B cell (primary cell): Measurements from ENCODE around the gene LRFN4. TPM values are rescaled to one million over a fixed set of nuclear protein-coding genes. Genes with fewer than 3 reads are reported as not detected.

Source experiments
- ATAC-seq: fragments of 200-7000 bp; cut with Tn5 transposase; one replicate; pipeline ENCODE4 v1.10.0; 2021; ENCODE audit warnings: low read depth, mild to moderate bottlenecking, moderate number of reproducible peaks, moderate library complexity
- CTCF ChIA-PET: fragments of 350-600 bp; sonication (Branson Sonifier 250); formaldehyde crosslinking; loops from one replicate; lab custom pipeline; 2021; ENCODE audit warnings: antibody characterized with exemption, inconsistent platforms; lab: Charles Lee
- POLR2A ChIA-PET: fragments of 350-600 bp; sonication (Branson Sonifier 250); formaldehyde crosslinking; loops from one replicate; lab custom pipeline; 2021; ENCODE audit warnings: antibody characterized with exemption; lab: Charles Lee
- DNase-seq: peaks from one replicate; pipeline ENCODE4 v3.0.0; 2013
- H2AFZ ChIP-seq: 2 replicates; pipeline ENCODE4 v1.6.1; 2012; ENCODE audit warnings: mild to moderate bottlenecking, low read depth, low read length; ENCODE audit not compliant: insufficient read depth, poor library complexity, severe bottlenecking
- H3K27ac ChIP-seq, 2 donors: 1 replicate in 1 of 2; 2 replicates in 1 of 2; pipeline ENCODE4 v1.5.1; 2012 to 2013; ENCODE audit warnings: low read length in 2 of 2, mild to moderate bottlenecking in 2 of 2, moderate library complexity in 1 of 2
- H3K27me3 ChIP-seq, 4 experiments: fragments of 200-600 bp in 1 of 4; sonication (generic) in 1 of 4; replicated peaks in 1 of 4; 1 replicate in 2 of 4; 2 replicates in 2 of 4; pipeline versions ENCODE4 v1.6.1 to v1.7.0; 2013 to 2016; ENCODE audit warnings: low read length in 3 of 4, mild to moderate bottlenecking in 2 of 4, mixed read lengths in 1 of 4, moderate library complexity in 1 of 4; ENCODE audit not compliant: insufficient read depth in 4 of 4, control insufficient read depth in 3 of 4; ENCODE audit errors: control extremely low read depth in 1 of 4
- H3K36me3 ChIP-seq, 2 experiments: replicated peaks in 1 of 2; 1 replicate in 1 of 2; 2 replicates in 1 of 2; pipeline versions ENCODE4 v1.6.1 to v1.7.1; 2013; ENCODE audit warnings: low read length in 1 of 2; ENCODE audit not compliant: insufficient read depth in 2 of 2, control insufficient read depth in 1 of 2; ENCODE audit errors: control extremely low read depth in 1 of 2, extremely low read depth in 1 of 2
- H3K4me1 ChIP-seq, 2 donors: fragments of 200-600 bp in 1 of 2; sonication (generic) in 1 of 2; 1 replicate in 1 of 2; 2 replicates in 1 of 2; pipeline versions ENCODE4 v1.5.1 to v1.6.1; 2013 to 2017; ENCODE audit warnings: low read length in 2 of 2; ENCODE audit not compliant: control insufficient read depth in 2 of 2, insufficient read depth in 2 of 2
- H3K4me2 ChIP-seq: replicated peaks from 2 replicates; pipeline ENCODE3; 2012; ENCODE audit warnings: mild to moderate bottlenecking, low read depth, low read length; ENCODE audit not compliant: poor library complexity, severe bottlenecking
- H3K4me3 ChIP-seq, 5 experiments: fragments of 200-600 bp in 1 of 5; sonication (generic) in 1 of 5; 1 replicate in 3 of 5; 2 replicates in 2 of 5; pipeline versions ENCODE4 v1.5.1 to v1.7.0; 2011 to 2016; ENCODE audit warnings: low read length in 4 of 5, mild to moderate bottlenecking in 4 of 5, low read depth in 2 of 5, control low read depth in 1 of 5, moderate library complexity in 1 of 5; ENCODE audit not compliant: insufficient read depth in 1 of 5; ENCODE audit errors: control extremely low read depth in 1 of 5, extremely low read depth in 1 of 5
- H3K79me2 ChIP-seq: fragments of 200-600 bp; sonication (generic); one replicate; pipeline ENCODE4 v1.6.0; 2016; ENCODE audit warnings: low read length; ENCODE audit not compliant: control insufficient read depth, insufficient read depth
- H3K9ac ChIP-seq: fragments of 200-600 bp; sonication (generic); 2 replicates; pipeline ENCODE4 v1.6.1; 2017; ENCODE audit warnings: mild to moderate bottlenecking, low read length, moderate library complexity
- H3K9me3 ChIP-seq, 3 donors: one replicate each; pipeline versions ENCODE4 v1.6.1 to v1.7.1; 2013; ENCODE audit warnings: low read length in 2 of 3; ENCODE audit not compliant: control insufficient read depth in 2 of 3, insufficient read depth in 1 of 3; ENCODE audit errors: control extremely low read depth in 1 of 3
- H4K20me1 ChIP-seq: 2 replicates; pipeline ENCODE4 v1.6.0; 2012; ENCODE audit warnings: mild to moderate bottlenecking, low read length; ENCODE audit not compliant: insufficient read depth, control insufficient read depth, poor library complexity, severe bottlenecking
- H3K27ac Mint-ChIP-seq: one replicate; pipeline ENCODE4 v1.8.0; 2021; ENCODE audit warnings: mixed read lengths
- H3K27me3 Mint-ChIP-seq: one replicate; pipeline ENCODE4 v1.8.0; 2021; ENCODE audit warnings: mixed read lengths
- H3K4me1 Mint-ChIP-seq: one replicate; pipeline ENCODE4 v1.8.0; 2021; ENCODE audit warnings: mixed read lengths
- H3K4me3 Mint-ChIP-seq: one replicate; pipeline ENCODE4 v1.8.0; 2021; ENCODE audit warnings: mixed read lengths
- H3K9me3 Mint-ChIP-seq: one replicate; pipeline ENCODE4 v1.8.0; 2022; ENCODE audit warnings: mixed read lengths; ENCODE audit not compliant: insufficient read depth
- EZH2 ChIP-seq: IDR thresholded peaks from 2 replicates; pipeline ENCODE4 v1.6.1; 2012; ENCODE audit warnings: borderline replicate concordance, low read depth, mild to moderate bottlenecking, moderate library complexity, low read length; ENCODE audit not compliant: insufficient read depth, poor library complexity, severe bottlenecking
- WGBS: methylation state at CpG from one replicate; pipeline ENCODE4 v1.1.5; 2013; ENCODE audit warnings: missing lambda C conversion rate; ENCODE audit not compliant: insufficient coverage; 5-methylcytosine and 5-hydroxymethylcytosine counted together
- intact Hi-C: fragments of 100-400 bp; cut with micrococcal nuclease; formaldehyde crosslinking; loops from one replicate; pipeline ENCODE4 v1.10.0; 2022
- polyA plus RNA-seq: library from polyadenylated mRNA; depleted of rRNA; stranded (reverse); fragments of >200 nt; gene quantifications from 2 replicates; pipeline ENCODE4 v1.2.3, GENCODE V29; 2012
- total RNA-seq, 2 donors: library from RNA; stranded (reverse); fragments of 120-200 nt in 1 of 2; gene quantifications; 1 replicate in 1 of 2; 2 replicates in 1 of 2; pipeline versions ENCODE4 v1.2.3 to v1.2.4, GENCODE V29; 2013 to 2022
- TF ChIP-seq, protein P1 (sequence below): fragments of 200-600 bp; IDR thresholded peaks from one replicate; pipeline ENCODE4 v1.8.0; 2022; ENCODE audit warnings: antibody characterized with exemption, mild to moderate bottlenecking

LRFN4 gene
- total and polyA plus RNA-seq, 2 donors (not counting 1 experiment from before 2014, with no cell fraction given) = 7.1 to 12.1 TPM

DNA sequence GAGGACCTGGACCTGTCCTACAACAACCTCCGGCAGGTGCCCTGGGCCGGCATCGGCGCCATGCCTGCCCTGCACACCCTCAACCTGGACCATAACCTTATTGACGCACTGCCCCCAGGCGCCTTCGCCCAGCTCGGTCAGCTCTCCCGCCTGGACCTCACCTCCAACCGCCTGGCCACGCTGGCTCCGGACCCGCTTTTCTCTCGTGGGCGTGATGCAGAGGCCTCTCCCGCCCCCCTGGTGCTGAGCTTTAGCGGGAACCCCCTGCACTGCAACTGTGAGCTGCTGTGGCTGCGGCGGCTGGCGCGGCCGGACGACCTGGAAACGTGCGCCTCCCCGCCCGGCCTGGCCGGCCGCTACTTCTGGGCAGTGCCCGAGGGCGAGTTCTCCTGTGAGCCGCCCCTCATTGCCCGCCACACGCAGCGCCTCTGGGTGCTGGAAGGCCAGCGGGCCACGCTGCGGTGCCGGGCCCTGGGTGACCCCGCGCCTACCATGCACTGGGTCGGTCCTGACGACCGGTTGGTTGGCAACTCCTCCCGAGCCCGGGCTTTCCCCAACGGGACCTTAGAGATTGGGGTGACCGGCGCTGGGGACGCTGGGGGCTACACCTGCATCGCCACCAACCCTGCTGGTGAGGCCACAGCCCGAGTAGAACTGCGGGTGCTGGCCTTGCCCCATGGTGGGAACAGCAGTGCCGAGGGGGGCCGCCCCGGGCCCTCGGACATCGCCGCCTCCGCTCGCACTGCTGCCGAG lies 1.5 kb downstream of the LRFN4 start:
- Histone ChIP-seq H3K36me3 (no peaks in the 10 kb centered on the region), H3K4me2 (no peak overlapping the region), H3K9me3 (no peaks in the 10 kb centered on the region), H2AFZ (no peak overlapping the region), H3K27ac (no peak overlapping the region), H3K9ac (no peak overlapping the region), H4K20me1 (no peaks in the 10 kb centered on the region), H3K4me1 (peaks cover 5 to 13% of the 10 kb centered on the region in 2 donors), H3K79me2 (no peaks in the 10 kb centered on the region), H3K27me3 (no peaks in the 10 kb centered on the region), H3K4me3 (no peak overlapping the region)
- POLR2A ChIA-PET = no interaction called here
- WGBS = 97% methylated on average over 60 of the region's 62 CpGs
- peaks cover 7% of the 10 kb centered on the region for H3K4me1 Mint-ChIP-seq
- H3K27me3 Mint-ChIP-seq = no peaks in the 10 kb centered on the region
- H3K27ac Mint-ChIP-seq = no peak overlapping the region
- no peak for DNase-seq
- H3K9me3 Mint-ChIP-seq = no peaks in the 10 kb centered on the region
- ATAC-seq = no peak
- TF ChIP-seq, protein P1, sequence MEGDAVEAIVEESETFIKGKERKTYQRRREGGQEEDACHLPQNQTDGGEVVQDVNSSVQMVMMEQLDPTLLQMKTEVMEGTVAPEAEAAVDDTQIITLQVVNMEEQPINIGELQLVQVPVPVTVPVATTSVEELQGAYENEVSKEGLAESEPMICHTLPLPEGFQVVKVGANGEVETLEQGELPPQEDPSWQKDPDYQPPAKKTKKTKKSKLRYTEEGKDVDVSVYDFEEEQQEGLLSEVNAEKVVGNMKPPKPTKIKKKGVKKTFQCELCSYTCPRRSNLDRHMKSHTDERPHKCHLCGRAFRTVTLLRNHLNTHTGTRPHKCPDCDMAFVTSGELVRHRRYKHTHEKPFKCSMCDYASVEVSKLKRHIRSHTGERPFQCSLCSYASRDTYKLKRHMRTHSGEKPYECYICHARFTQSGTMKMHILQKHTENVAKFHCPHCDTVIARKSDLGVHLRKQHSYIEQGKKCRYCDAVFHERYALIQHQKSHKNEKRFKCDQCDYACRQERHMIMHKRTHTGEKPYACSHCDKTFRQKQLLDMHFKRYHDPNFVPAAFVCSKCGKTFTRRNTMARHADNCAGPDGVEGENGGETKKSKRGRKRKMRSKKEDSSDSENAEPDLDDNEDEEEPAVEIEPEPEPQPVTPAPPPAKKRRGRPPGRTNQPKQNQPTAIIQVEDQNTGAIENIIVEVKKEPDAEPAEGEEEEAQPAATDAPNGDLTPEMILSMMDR = no peak
- H3K4me3 Mint-ChIP-seq = peak overlapping the region; percentile 77
- CTCF ChIA-PET = no interaction called here
- intact Hi-C loops = no loop called here

DNA sequence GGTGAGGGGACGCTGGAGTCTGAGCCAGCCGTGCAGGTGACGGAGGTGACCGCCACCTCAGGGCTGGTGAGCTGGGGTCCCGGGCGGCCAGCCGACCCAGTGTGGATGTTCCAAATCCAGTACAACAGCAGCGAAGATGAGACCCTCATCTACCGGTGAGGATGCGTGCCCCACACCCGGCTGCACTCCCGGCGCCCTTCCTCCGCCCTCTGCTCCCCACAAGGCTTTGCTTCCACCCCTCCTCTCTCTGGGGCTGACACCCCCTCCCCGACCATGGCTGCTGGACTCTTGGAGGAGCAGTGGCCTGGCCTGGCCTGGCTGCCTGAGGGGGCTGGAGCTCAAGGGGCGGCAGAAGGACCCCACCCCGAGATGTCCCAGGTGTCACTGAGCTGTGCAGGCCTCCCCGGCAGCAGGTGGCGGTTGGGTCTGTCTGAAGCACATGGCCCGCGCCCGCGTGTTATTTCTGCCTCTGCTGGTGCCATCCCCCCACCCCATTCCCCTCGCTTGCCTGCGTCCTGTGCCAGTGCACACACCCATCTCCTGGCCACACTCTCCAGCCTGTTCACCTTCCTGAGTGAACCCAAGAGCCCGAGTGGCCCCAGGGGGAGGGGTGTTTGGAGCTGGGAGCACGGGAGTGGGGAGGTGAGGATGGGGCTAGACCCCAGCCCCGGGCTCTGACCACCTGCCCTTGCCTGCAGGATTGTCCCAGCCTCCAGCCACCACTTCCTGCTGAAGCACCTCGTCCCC lies 2.2 kb downstream of the LRFN4 start:
- H3K9me3 ChIP-seq = no peaks in the 10 kb centered on the region
- H3K9ac ChIP-seq = no peak overlapping the region
- no peaks in the 10 kb centered on the region for H3K79me2 ChIP-seq
- H2AFZ ChIP-seq = no peak overlapping the region
- POLR2A ChIA-PET = no interaction called here
- intact Hi-C loops = no loop called here
- H3K27ac ChIP-seq = no peak overlapping the region
- ATAC-seq (no peak), DNase-seq (no peak)
- no peaks in the 10 kb centered on the region for H3K27me3 Mint-ChIP-seq
- CTCF ChIA-PET = no interaction called here
- H3K36me3 ChIP-seq = no peaks in the 10 kb centered on the region
- 96% methylated on average over 26 of the region's 29 CpGs for whole genome bisulfite sequencing
- H3K9me3 Mint-ChIP-seq = no peaks in the 10 kb centered on the region
- no peaks in the 10 kb centered on the region for H4K20me1 ChIP-seq
- peaks cover 7% of the 10 kb centered on the region for H3K4me1 Mint-ChIP-seq
- H3K27me3 ChIP-seq = no peaks in the 10 kb centered on the region
- no peak overlapping the region for H3K4me3 ChIP-seq
- H3K4me1 ChIP-seq = peaks cover 5 to 13% of the 10 kb centered on the region in 2 donors
- H3K27ac Mint-ChIP-seq = no peak overlapping the region
- no peak for TF ChIP-seq EZH2
- TF ChIP-seq, protein P1 = no peak
- H3K4me2 ChIP-seq = no peak overlapping the region
- no peak overlapping the region for H3K4me3 Mint-ChIP-seq
